ENCODE measurements around the gene MED27. TPM values are rescaled to one million over a fixed set of nuclear protein-coding genes. Genes with fewer than 3 reads are reported as not detected.

The MED27 gene
- total RNA-seq, 1 donor from 2014 or later, result 45.0 TPM

DNA sequence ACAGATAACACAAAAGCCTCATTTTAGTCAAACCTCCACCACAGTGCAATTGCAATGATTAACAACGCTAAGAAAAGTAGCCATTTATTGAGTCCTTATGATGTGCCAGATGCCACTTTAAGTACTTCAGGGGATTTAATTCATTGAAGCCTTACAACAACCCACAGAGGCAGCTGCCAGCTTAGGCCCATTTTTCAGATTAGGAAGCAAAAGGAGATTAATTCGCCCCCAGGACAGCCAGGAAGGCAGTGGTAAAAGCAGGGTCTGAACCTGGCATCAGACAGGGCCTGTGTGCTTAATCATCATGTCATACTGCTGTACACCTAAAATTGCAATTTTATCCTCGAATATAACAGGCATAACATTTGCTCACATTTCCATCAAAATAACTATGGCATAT is 23.9 kb downstream of the MED27 start:
- DNase-seq, result no peak
- no peak overlapping the region for H3K4me3 Mint-ChIP-seq (ENCODE audit: unreplicated experiment)
- H3K27ac Mint-ChIP-seq (ENCODE audit: unreplicated experiment), result peak overlapping the region; percentile 36
- H3K27me3 Mint-ChIP-seq (ENCODE audit: unreplicated experiment), result peaks cover 3% of the 10 kb centered on the region
- TF ChIP-seq, protein P1, sequence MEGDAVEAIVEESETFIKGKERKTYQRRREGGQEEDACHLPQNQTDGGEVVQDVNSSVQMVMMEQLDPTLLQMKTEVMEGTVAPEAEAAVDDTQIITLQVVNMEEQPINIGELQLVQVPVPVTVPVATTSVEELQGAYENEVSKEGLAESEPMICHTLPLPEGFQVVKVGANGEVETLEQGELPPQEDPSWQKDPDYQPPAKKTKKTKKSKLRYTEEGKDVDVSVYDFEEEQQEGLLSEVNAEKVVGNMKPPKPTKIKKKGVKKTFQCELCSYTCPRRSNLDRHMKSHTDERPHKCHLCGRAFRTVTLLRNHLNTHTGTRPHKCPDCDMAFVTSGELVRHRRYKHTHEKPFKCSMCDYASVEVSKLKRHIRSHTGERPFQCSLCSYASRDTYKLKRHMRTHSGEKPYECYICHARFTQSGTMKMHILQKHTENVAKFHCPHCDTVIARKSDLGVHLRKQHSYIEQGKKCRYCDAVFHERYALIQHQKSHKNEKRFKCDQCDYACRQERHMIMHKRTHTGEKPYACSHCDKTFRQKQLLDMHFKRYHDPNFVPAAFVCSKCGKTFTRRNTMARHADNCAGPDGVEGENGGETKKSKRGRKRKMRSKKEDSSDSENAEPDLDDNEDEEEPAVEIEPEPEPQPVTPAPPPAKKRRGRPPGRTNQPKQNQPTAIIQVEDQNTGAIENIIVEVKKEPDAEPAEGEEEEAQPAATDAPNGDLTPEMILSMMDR (IDR thresholded peaks at IDR 0.05; ENCODE audit: partially characterized antibody, unreplicated experiment), result no peak
- H3K4me1 Mint-ChIP-seq (ENCODE audit: low read depth, unreplicated experiment), result peaks cover 33% of the 10 kb centered on the region
- peaks cover 10% of the 10 kb centered on the region for H3K9me3 Mint-ChIP-seq (ENCODE audit: unreplicated experiment)
- H3K36me3 Mint-ChIP-seq (ENCODE audit: unreplicated experiment), result peaks cover 5% of the 10 kb centered on the region

DNA sequence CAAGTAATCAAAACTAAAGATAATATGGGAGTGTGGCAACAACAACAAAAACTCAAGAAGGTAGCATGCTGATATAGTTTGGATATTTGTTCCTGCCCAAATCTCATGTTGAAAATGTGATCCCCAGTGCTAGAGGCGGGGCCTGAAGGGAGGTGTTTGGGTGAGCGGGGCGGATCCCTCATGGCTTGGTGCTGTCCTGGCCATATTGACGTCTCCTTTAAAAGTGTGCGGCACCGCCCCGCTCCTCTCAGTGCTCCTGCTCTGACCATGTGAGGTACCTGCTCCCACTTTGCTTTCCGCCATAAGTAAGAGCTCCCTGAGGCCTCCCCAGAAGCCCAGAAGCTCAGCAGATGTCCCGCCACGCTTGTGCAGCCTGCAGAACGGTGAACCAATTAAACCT is 25.6 kb downstream of the MED27 start:
- TF ChIP-seq, protein P1 (IDR thresholded peaks at IDR 0.05; ENCODE audit: partially characterized antibody, unreplicated experiment), result no peak
- no peak for DNase-seq
- Mint-ChIP-seq H3K27me3 (ENCODE audit: unreplicated experiment) (peaks cover 5% of the 10 kb centered on the region), H3K27ac (ENCODE audit: unreplicated experiment) (peak overlapping the region; percentile 22), H3K4me1 (ENCODE audit: low read depth, unreplicated experiment) (peaks cover 40% of the 10 kb centered on the region), H3K36me3 (ENCODE audit: unreplicated experiment) (peaks cover 5% of the 10 kb centered on the region), H3K9me3 (ENCODE audit: unreplicated experiment) (peaks cover 10% of the 10 kb centered on the region), H3K4me3 (ENCODE audit: unreplicated experiment) (peak overlapping the region; percentile 16)

DNA sequence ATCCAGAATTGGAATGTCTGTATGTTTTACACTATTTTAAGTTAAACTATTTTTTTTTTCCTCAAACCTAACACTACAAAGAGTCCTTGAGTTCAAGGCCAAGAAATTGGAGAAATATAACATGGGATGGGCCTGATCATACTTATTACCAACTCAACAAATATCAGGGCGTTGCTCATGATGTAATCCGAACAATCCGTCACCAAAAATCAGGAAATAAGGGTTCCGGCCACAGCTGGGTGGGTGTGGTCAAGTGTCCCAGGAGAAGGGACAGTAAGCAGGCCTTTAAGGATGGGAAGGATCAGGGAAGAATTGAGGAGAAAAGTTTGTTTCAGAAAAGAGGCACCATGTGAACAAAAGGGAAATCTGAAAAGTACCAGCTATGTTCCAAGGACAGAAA is 29.8 kb downstream of the MED27 start:
- H3K27me3 Mint-ChIP-seq (ENCODE audit: unreplicated experiment), result peaks cover 5% of the 10 kb centered on the region
- peaks cover 7% of the 10 kb centered on the region for H3K9me3 Mint-ChIP-seq (ENCODE audit: unreplicated experiment)
- TF ChIP-seq, protein P1 (IDR thresholded peaks at IDR 0.05; ENCODE audit: partially characterized antibody, unreplicated experiment), result no peak
- no peak for DNase-seq
- peaks cover 25% of the 10 kb centered on the region for H3K4me1 Mint-ChIP-seq (ENCODE audit: low read depth, unreplicated experiment)
- H3K4me3 Mint-ChIP-seq (ENCODE audit: unreplicated experiment), result no peak overlapping the region
- no peaks in the 10 kb centered on the region for H3K36me3 Mint-ChIP-seq (ENCODE audit: unreplicated experiment)
- H3K27ac Mint-ChIP-seq (ENCODE audit: unreplicated experiment), result no peak overlapping the region

DNA sequence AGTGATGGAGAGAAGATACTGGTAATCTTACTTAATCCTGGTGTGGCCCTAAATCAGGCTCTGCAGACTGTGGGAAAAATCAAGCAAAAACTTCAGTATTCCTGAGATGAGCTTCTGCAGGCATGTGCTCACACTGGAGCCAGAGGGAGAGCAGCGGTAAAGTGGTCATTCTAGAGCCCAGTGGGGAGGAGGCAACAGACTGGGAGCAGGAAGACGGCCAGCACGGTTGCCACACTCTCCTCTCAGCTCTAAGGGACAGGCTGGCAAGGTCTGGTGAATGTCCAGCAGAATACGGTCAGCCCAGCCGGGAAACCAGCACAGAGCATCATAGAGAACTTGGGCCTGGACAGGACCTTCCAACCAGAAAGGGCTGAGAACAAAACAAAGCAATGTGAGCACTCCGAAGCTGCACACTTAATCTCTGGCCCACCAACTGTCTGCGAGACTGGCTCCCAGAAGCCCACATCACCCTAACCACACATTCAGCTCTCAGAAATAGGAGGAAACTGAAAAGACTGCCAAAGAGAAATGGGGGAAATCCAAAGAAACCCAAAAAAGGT is 30.3 kb downstream of the MED27 start:
- DNase-seq, result no peak

DNA sequence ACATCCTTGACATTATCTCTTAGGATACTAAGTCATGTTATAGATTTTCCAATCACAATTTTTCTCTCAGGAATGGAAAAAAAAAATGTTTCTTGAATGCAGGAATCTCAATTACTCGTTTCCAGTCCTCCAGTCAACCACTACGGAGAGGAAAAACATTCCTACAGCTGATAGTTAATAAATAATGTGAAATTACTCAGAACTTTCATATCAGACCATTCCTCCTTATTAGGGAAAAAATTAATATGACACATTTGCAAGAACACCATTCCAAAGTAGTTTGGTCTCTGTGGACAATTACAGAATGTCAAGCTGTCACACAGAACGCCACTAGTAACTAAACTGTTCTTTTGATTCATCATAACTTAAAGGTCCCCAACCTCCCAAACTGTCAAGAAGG is 31.5 kb downstream of the MED27 start:
- no peak overlapping the region for H3K27ac Mint-ChIP-seq (ENCODE audit: unreplicated experiment)

More for the DNA sequence above, 30.3 kb downstream of the MED27 start:
- no peaks in the 10 kb centered on the region for H3K36me3 Mint-ChIP-seq (ENCODE audit: unreplicated experiment)
- H3K4me3 Mint-ChIP-seq (ENCODE audit: unreplicated experiment), result no peak overlapping the region
- peaks cover 5% of the 10 kb centered on the region for H3K27me3 Mint-ChIP-seq (ENCODE audit: unreplicated experiment)
- TF ChIP-seq, protein P1 (IDR thresholded peaks at IDR 0.05; ENCODE audit: partially characterized antibody, unreplicated experiment), result no peak
- H3K9me3 Mint-ChIP-seq (ENCODE audit: unreplicated experiment), result peaks cover 4% of the 10 kb centered on the region
- peaks cover 22% of the 10 kb centered on the region for H3K4me1 Mint-ChIP-seq (ENCODE audit: low read depth, unreplicated experiment)
- H3K27ac Mint-ChIP-seq (ENCODE audit: unreplicated experiment), result no peak overlapping the region

More for the DNA sequence above, 31.5 kb downstream of the MED27 start:
- Mint-ChIP-seq H3K36me3 (ENCODE audit: unreplicated experiment) (no peaks in the 10 kb centered on the region), H3K4me1 (ENCODE audit: low read depth, unreplicated experiment) (peaks cover 16% of the 10 kb centered on the region), H3K9me3 (ENCODE audit: unreplicated experiment) (no peaks in the 10 kb centered on the region), H3K4me3 (ENCODE audit: unreplicated experiment) (no peak overlapping the region), H3K27me3 (ENCODE audit: unreplicated experiment) (peaks cover 6% of the 10 kb centered on the region)
- no peak for DNase-seq
- TF ChIP-seq, protein P1 (IDR thresholded peaks at IDR 0.05; ENCODE audit: partially characterized antibody, unreplicated experiment), result no peak

Data from glutamatergic neuron (in vitro differentiated cells).